ENCODE measurements around the gene GMPPA. TPM values are rescaled to one million over a fixed set of nuclear protein-coding genes. Genes with fewer than 3 reads are reported as not detected.

GMPPA gene
- total and polyA plus RNA-seq, 3 donors from 2014 or later: 19.6 to 28.3 (median 24.6) TPM

GRCh38 chr2:219508971-219509779 lies 10.5 kb downstream of the GMPPA start:
- H3K4me3 ChIP-seq: no peak overlapping the region
- intact Hi-C loops (cut with DNase I; ENCODE audit: low total_unique reads): no loop called here
- WGBS, 2 donors: 21 to 46% methylated on average over 14 of the region's 14 CpGs
- no peaks in the 10 kb centered on the region for H3K27me3 ChIP-seq
- no peaks in the 10 kb centered on the region for H3K36me3 ChIP-seq (ENCODE audit: low read depth, missing control alignments)
- H3K9me3 ChIP-seq: no peaks in the 10 kb centered on the region
- H3K27ac ChIP-seq: no peak overlapping the region
- no peak for DNase-seq
- peaks cover 20% of the 10 kb centered on the region for H3K4me1 ChIP-seq
- no peak for TF ChIP-seq POLR2A (IDR thresholded peaks at IDR 0.05)
- no peak for TF ChIP-seq CTCF (IDR thresholded peaks at IDR 0.05)

- Histone ChIP-seq H3K4me3 (no peak overlapping the region), H3K36me3 (ENCODE audit: low read depth, missing control alignments) (no peaks in the 10 kb centered on the region), H3K27ac (no peak overlapping the region), H3K27me3 (no peaks in the 10 kb centered on the region), H3K9me3 (no peaks in the 10 kb centered on the region), H3K4me1 (peaks cover 20% of the 10 kb centered on the region)
- DNase-seq: peak; percentile 79
- intact Hi-C loops (cut with DNase I; ENCODE audit: low total_unique reads): no loop called here
- 24 to 39% methylated on average over 26 of the region's 26 CpGs for WGBS, 2 donors
- TF ChIP-seq POLR2A (IDR thresholded peaks at IDR 0.05): no peak
- peak in 2 of 3 experiments; percentile 50 to 62 for TF ChIP-seq CTCF (IDR thresholded peaks at IDR 0.05)
These were observed 11.3 kb downstream of the GMPPA start for GRCh38 chr2:219509780-219510511.

- TF ChIP-seq CTCF (IDR thresholded peaks at IDR 0.05) (no peak), POLR2A (IDR thresholded peaks at IDR 0.05) (no peak)
- Histone ChIP-seq H3K36me3 (ENCODE audit: low read depth, missing control alignments) (no peaks in the 10 kb centered on the region), H3K27me3 (no peaks in the 10 kb centered on the region), H3K4me3 (no peak overlapping the region), H3K9me3 (no peaks in the 10 kb centered on the region), H3K4me1 (peaks cover 20% of the 10 kb centered on the region), H3K27ac (no peak overlapping the region)
- intact Hi-C loops (cut with DNase I; ENCODE audit: low total_unique reads): no loop called here
- WGBS, 2 donors: 59 to 71% methylated on average over 21 to 22 of the region's 22 CpGs
- no peak for DNase-seq
These were observed 11.9 kb downstream of the GMPPA start for GRCh38 chr2:219510512-219511135.

- Histone ChIP-seq H3K9me3 (no peaks in the 10 kb centered on the region), H3K27ac (no peak overlapping the region), H3K4me3 (no peak overlapping the region), H3K36me3 (ENCODE audit: low read depth, missing control alignments) (no peaks in the 10 kb centered on the region), H3K4me1 (peaks cover 20% of the 10 kb centered on the region), H3K27me3 (no peaks in the 10 kb centered on the region)
- no peak for TF ChIP-seq CTCF (IDR thresholded peaks at IDR 0.05)
- no peak for TF ChIP-seq POLR2A (IDR thresholded peaks at IDR 0.05)
- intact Hi-C loops (cut with DNase I; ENCODE audit: low total_unique reads): no loop called here
- DNase-seq: no peak
- 70 to 76% methylated on average over 14 to 15 of the region's 15 CpGs for WGBS, 2 donors
These were observed 13.0 kb downstream of the GMPPA start for GRCh38 chr2:219511547-219512325.
